Astrocyte (in vitro differentiated cells and primary cell): Measurements from ENCODE around the gene PCARE. TPM values are rescaled to one million over a fixed set of nuclear protein-coding genes. Genes with fewer than 3 reads are reported as not detected.

Experiments used
- DNase-seq: peaks from one replicate; pipeline ENCODE4 v3.0.0-alpha.2; 2010; ENCODE audit warnings: low read depth
- FAIRE-seq: peaks from 2 replicates; lab custom pipeline; 2011; peaks lifted over from hg19 to GRCh38; lab: Jason Lieb, UNC
- H2AFZ ChIP-seq: 2 replicates; pipeline ENCODE4 v1.6.0; 2012; ENCODE audit warnings: low read depth, low read length, inconsistent platforms
- H3K27ac ChIP-seq: 2 replicates; pipeline ENCODE4 v1.5.1; 2011; ENCODE audit warnings: low read depth, low read length, inconsistent platforms
- H3K27me3 ChIP-seq: 2 replicates; pipeline ENCODE4 v1.6.0; 2011; ENCODE audit warnings: low read length, inconsistent platforms; ENCODE audit not compliant: insufficient read depth
- H3K36me3 ChIP-seq: 2 replicates; pipeline ENCODE4 v1.5.1; 2011; ENCODE audit warnings: low read length, inconsistent platforms; ENCODE audit not compliant: insufficient read depth
- H3K4me1 ChIP-seq: 2 replicates; pipeline ENCODE4 v1.5.1; 2011; ENCODE audit warnings: low read length, inconsistent platforms; ENCODE audit not compliant: insufficient read depth
- H3K4me2 ChIP-seq: 2 replicates; pipeline ENCODE4 v1.6.0; 2012; ENCODE audit warnings: low read length, inconsistent platforms
- H3K4me3 ChIP-seq: 2 replicates; pipeline ENCODE4 v1.5.1; 2011; ENCODE audit warnings: low read depth, mild to moderate bottlenecking, low read length, inconsistent platforms; ENCODE audit not compliant: insufficient read depth
- H3K79me2 ChIP-seq: 2 replicates; pipeline ENCODE4 v1.6.0; 2012; ENCODE audit warnings: mild to moderate bottlenecking, low read length, inconsistent platforms; ENCODE audit not compliant: insufficient read depth
- H3K9ac ChIP-seq: 2 replicates; pipeline ENCODE4 v1.6.0; 2012; ENCODE audit warnings: mild to moderate bottlenecking, low read length, inconsistent platforms
- H3K9me3 ChIP-seq: 2 replicates; pipeline ENCODE4 v1.5.1; 2012; ENCODE audit warnings: low read depth, mild to moderate bottlenecking, low read length, inconsistent platforms; ENCODE audit not compliant: insufficient read depth
- H4K20me1 ChIP-seq: 2 replicates; pipeline ENCODE4 v1.6.0; 2012; ENCODE audit warnings: low read length, inconsistent platforms; ENCODE audit not compliant: insufficient read depth
- H3K27ac Mint-ChIP-seq: one replicate; pipeline ENCODE4 v1.8.0; 2021; ENCODE audit warnings: mild to moderate bottlenecking, mixed read lengths; ENCODE audit not compliant: unreplicated experiment
- H3K27me3 Mint-ChIP-seq: one replicate; pipeline ENCODE4 v1.8.0; 2021; ENCODE audit warnings: low read depth, mixed read lengths; ENCODE audit not compliant: unreplicated experiment
- H3K36me3 Mint-ChIP-seq: one replicate; pipeline ENCODE4 v1.8.0; 2021; ENCODE audit warnings: low read depth, mixed read lengths; ENCODE audit not compliant: unreplicated experiment
- H3K4me1 Mint-ChIP-seq: one replicate; pipeline ENCODE4 v1.8.0; 2021; ENCODE audit warnings: low read depth, mixed read lengths; ENCODE audit not compliant: unreplicated experiment
- H3K4me3 Mint-ChIP-seq: one replicate; pipeline ENCODE4 v1.8.0; 2021; ENCODE audit warnings: mild to moderate bottlenecking, moderate library complexity, mixed read lengths; ENCODE audit not compliant: unreplicated experiment
- H3K9me3 Mint-ChIP-seq: one replicate; pipeline ENCODE4 v1.8.0; 2021; ENCODE audit warnings: mild to moderate bottlenecking, mixed read lengths; ENCODE audit not compliant: unreplicated experiment
- CTCF ChIP-seq: IDR thresholded peaks from 2 replicates; pipeline ENCODE4 v1.5.1; 2011; ENCODE audit warnings: low read depth, mild to moderate bottlenecking, inconsistent platforms, low read length, moderate library complexity; ENCODE audit not compliant: insufficient read depth
- EZH2 ChIP-seq: IDR thresholded peaks from 2 replicates; pipeline ENCODE4 v1.6.1; 2012; ENCODE audit warnings: mild to moderate bottlenecking, low read length, inconsistent platforms; ENCODE audit not compliant: insufficient read depth
- total RNA-seq: library from RNA; stranded (reverse); gene quantifications from 2 replicates; pipeline ENCODE4 v1.2.1, GENCODE V29; 2021

PCARE gene
- total RNA-seq, 1 donor from 2014 or later, result not detected

GRCh38 chr2:29055601-29056000, 18.7 kb downstream of the PCARE start:
- Histone ChIP-seq H3K9me3 (no peaks in the 10 kb centered on the region), H2AFZ (no peak overlapping the region), H3K4me2 (no peak overlapping the region), H3K4me3 (no peak overlapping the region), H3K4me1 (no peaks in the 10 kb centered on the region), H3K9ac (no peak overlapping the region), H3K36me3 (no peaks in the 10 kb centered on the region), H3K27ac (no peak overlapping the region), H4K20me1 (no peaks in the 10 kb centered on the region), H3K79me2 (no peaks in the 10 kb centered on the region), H3K27me3 (no peaks in the 10 kb centered on the region)
- Mint-ChIP-seq H3K27ac (no peak overlapping the region), H3K36me3 (no peaks in the 10 kb centered on the region), H3K27me3 (peaks cover 13% of the 10 kb centered on the region), H3K9me3 (no peaks in the 10 kb centered on the region), H3K4me3 (no peak overlapping the region), H3K4me1 (peaks cover 11% of the 10 kb centered on the region)
- DNase-seq (no peak), FAIRE-seq (no peak)
- TF ChIP-seq EZH2, result no peak
- TF ChIP-seq CTCF, result no peak

DNA sequence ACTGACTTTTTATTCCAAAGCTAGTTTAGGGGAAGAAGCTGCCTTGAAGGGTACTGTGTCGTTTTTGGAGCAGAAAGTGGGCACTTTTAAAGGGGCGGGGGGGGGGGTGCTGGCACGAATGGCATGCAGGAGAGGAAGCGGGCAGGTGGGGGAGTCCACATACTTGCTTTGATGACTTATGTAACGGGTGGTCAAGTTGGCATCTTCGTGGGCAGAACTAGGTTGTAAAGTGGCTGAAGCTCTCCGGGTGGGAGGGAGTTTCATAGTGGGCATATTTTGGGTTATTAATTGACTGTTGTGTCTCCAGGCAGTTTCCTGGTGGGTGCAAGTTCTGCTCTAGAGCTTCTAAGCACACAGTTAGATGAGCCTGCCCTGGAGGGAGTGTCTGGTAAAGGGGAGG, 19.9 kb downstream of the PCARE start:
- FAIRE-seq (no peak), DNase-seq (no peak)
- Mint-ChIP-seq H3K9me3 (no peaks in the 10 kb centered on the region), H3K36me3 (no peaks in the 10 kb centered on the region), H3K4me3 (no peak overlapping the region), H3K27me3 (peaks cover 16% of the 10 kb centered on the region), H3K4me1 (peaks cover 7% of the 10 kb centered on the region), H3K27ac (no peak overlapping the region)
- Histone ChIP-seq H3K9ac (no peak overlapping the region), H2AFZ (no peak overlapping the region), H3K9me3 (no peaks in the 10 kb centered on the region), H3K4me2 (no peak overlapping the region), H4K20me1 (no peaks in the 10 kb centered on the region), H3K27ac (no peak overlapping the region), H3K4me3 (no peak overlapping the region), H3K27me3 (no peaks in the 10 kb centered on the region), H3K79me2 (no peaks in the 10 kb centered on the region), H3K4me1 (no peaks in the 10 kb centered on the region), H3K36me3 (no peaks in the 10 kb centered on the region)
- TF ChIP-seq CTCF, result no peak

GRCh38 chr2:29053670-29054400, 20.5 kb downstream of the PCARE start:
- H3K9me3 ChIP-seq, result no peaks in the 10 kb centered on the region
- H3K4me3 ChIP-seq, result no peak overlapping the region
- no peak overlapping the region for H3K27ac ChIP-seq
- no peak overlapping the region for H3K4me2 ChIP-seq
- H3K27me3 ChIP-seq, result no peaks in the 10 kb centered on the region
- H3K27ac Mint-ChIP-seq, result peak overlapping the region; percentile 12
- no peak overlapping the region for H3K4me3 Mint-ChIP-seq
- peaks cover 16% of the 10 kb centered on the region for H3K27me3 Mint-ChIP-seq
- H3K36me3 ChIP-seq, result no peaks in the 10 kb centered on the region
- H3K79me2 ChIP-seq, result no peaks in the 10 kb centered on the region
- no peaks in the 10 kb centered on the region for H3K4me1 ChIP-seq
- TF ChIP-seq CTCF (no peak), EZH2 (no peak)
- no peak overlapping the region for H2AFZ ChIP-seq
- no peaks in the 10 kb centered on the region for H3K9me3 Mint-ChIP-seq
- no peaks in the 10 kb centered on the region for H3K36me3 Mint-ChIP-seq
- FAIRE-seq, result no peak
- H4K20me1 ChIP-seq, result no peaks in the 10 kb centered on the region
- DNase-seq, result no peak
- H3K4me1 Mint-ChIP-seq, result peaks cover 5% of the 10 kb centered on the region
- H3K9ac ChIP-seq, result no peak overlapping the region
